Endothelial cell of umbilical vein (primary cell): ENCODE measurements around the gene SKAP1. TPM values are rescaled to one million over a fixed set of nuclear protein-coding genes. Genes with fewer than 3 reads are reported as not detected.

Source experiments
- BruUV-seq: library from RNA; stranded (reverse); fragments of 400-500 nt; replicated peaks from 2 replicates; lab custom pipeline; 2021; lab: Mats Ljungman, UMichigan
- CTCF ChIA-PET: fragments of 300-600, 350-600 bp; sonication (Branson Sonifier 250); formaldehyde crosslinking; loops from one replicate; lab custom pipeline; 2021; ENCODE audit warnings: antibody characterized with exemption, inconsistent platforms; lab: Charles Lee
- POLR2A ChIA-PET: fragments of 300-600, 350-600 bp; sonication (Branson Sonifier 250); formaldehyde crosslinking; loops from one replicate; lab custom pipeline; 2021; ENCODE audit warnings: antibody characterized with exemption, inconsistent platforms; lab: Charles Lee
- DNase-seq: peaks from one replicate; pipeline ENCODE4 v3.0.0-alpha.2; 2011; ENCODE audit warnings: low read depth, low spot score
- FAIRE-seq: peaks from 2 replicates; lab custom pipeline; 2011; peaks lifted over from hg19 to GRCh38; lab: Jason Lieb, UNC
- H2AFZ ChIP-seq: 2 replicates; pipeline ENCODE4 v1.6.0; 2012; ENCODE audit warnings: low read depth, low read length, control low read depth, inconsistent platforms
- H3K27ac ChIP-seq: 2 replicates; pipeline ENCODE4 v1.5.1; 2011; ENCODE audit warnings: low read depth, mild to moderate bottlenecking, control low read depth, low read length, moderate library complexity; ENCODE audit not compliant: insufficient read depth
- H3K27me3 ChIP-seq, 2 experiments: 2 replicates each; pipeline versions ENCODE4 v1.6.0 to v1.6.1; 2011; ENCODE audit warnings: low read length in 2 of 2, mixed read lengths in 1 of 2; ENCODE audit not compliant: control insufficient read depth in 2 of 2, insufficient read depth in 2 of 2
- H3K36me3 ChIP-seq, 2 experiments: 2 replicates in 1 of 2; 3 replicates in 1 of 2; pipeline ENCODE4 v1.5.1; 2011; ENCODE audit warnings: low read length in 2 of 2, mild to moderate bottlenecking in 1 of 2, moderate library complexity in 1 of 2; ENCODE audit not compliant: control insufficient read depth in 2 of 2, insufficient read depth in 2 of 2; ENCODE audit errors: extremely low read depth in 1 of 2
- H3K4me1 ChIP-seq: 3 replicates; pipeline ENCODE4 v1.5.1; 2011; ENCODE audit warnings: mild to moderate bottlenecking, low read length; ENCODE audit not compliant: control insufficient read depth, insufficient read depth; ENCODE audit errors: extremely low read depth
- H3K4me2 ChIP-seq: 2 replicates; pipeline ENCODE4 v1.6.1; 2011; ENCODE audit warnings: low read length, control low read depth, mixed read lengths; ENCODE audit not compliant: insufficient read depth
- H3K4me3 ChIP-seq, 3 experiments: fragments of 200-600 bp in 1 of 3; sonication (generic), shearing (Covaris generic) in 1 of 3; replicated peaks in 1 of 3; 2 replicates each; pipeline ENCODE4 v1.5.1; 2011 to 2016; ENCODE audit warnings: control low read depth in 3 of 3, low read length in 3 of 3, mild to moderate bottlenecking in 2 of 3, inconsistent platforms in 1 of 3, low read depth in 1 of 3, moderate library complexity in 1 of 3; ENCODE audit not compliant: insufficient read depth in 1 of 3
- H3K79me2 ChIP-seq: 2 replicates; pipeline ENCODE4 v1.6.0; 2012; ENCODE audit warnings: low read length, inconsistent platforms; ENCODE audit not compliant: control insufficient read depth, insufficient read depth
- H3K9ac ChIP-seq: replicated peaks from 2 replicates; pipeline ENCODE3; 2011; ENCODE audit warnings: low read length, control low read depth; ENCODE audit not compliant: insufficient read depth; ENCODE audit errors: extremely low read depth
- H3K9me1 ChIP-seq: replicated peaks from 3 replicates; pipeline ENCODE4 v1.6.0; 2011; ENCODE audit warnings: mild to moderate bottlenecking, low read length; ENCODE audit not compliant: control insufficient read depth, insufficient read depth; ENCODE audit errors: extremely low read depth
- H3K9me3 ChIP-seq: replicated peaks from 2 replicates; pipeline ENCODE4 v1.5.1; 2012; ENCODE audit warnings: low read length, inconsistent platforms; ENCODE audit not compliant: control insufficient read depth, insufficient read depth
- H4K20me1 ChIP-seq: replicated peaks from 2 replicates; pipeline ENCODE3; 2011; ENCODE audit warnings: mild to moderate bottlenecking, low read length; ENCODE audit not compliant: control insufficient read depth, insufficient read depth; ENCODE audit errors: extremely low read depth
- EZH2 ChIP-seq: IDR thresholded peaks from 2 replicates; pipeline ENCODE4 v1.6.1; 2012; ENCODE audit warnings: borderline replicate concordance, low read depth, mild to moderate bottlenecking, moderate library complexity, low read length, inconsistent platforms; ENCODE audit not compliant: severe bottlenecking
- FOS ChIP-seq: IDR thresholded peaks from 2 replicates; pipeline ENCODE4 v1.6.1; 2011; ENCODE audit warnings: mild to moderate bottlenecking, low read length, moderate library complexity, borderline replicate concordance; ENCODE audit not compliant: insufficient read depth
- GATA2 ChIP-seq: IDR thresholded peaks from 2 replicates; pipeline ENCODE4 v1.7.0; 2011; ENCODE audit warnings: low read depth, mild to moderate bottlenecking, moderate library complexity, mixed read lengths, low read length; ENCODE audit not compliant: insufficient read length, insufficient read depth
- JUN ChIP-seq: IDR thresholded peaks from 2 replicates; pipeline ENCODE4 v1.6.1; 2011; ENCODE audit warnings: borderline replicate concordance, low read depth; ENCODE audit not compliant: insufficient read length, insufficient read depth
- MYC ChIP-seq: IDR thresholded peaks from one replicate; pipeline ENCODE4 v1.6.1; 2011; ENCODE audit warnings: mild to moderate bottlenecking, low read depth, low read length
- POLR2A ChIP-seq: IDR thresholded peaks from 2 replicates; pipeline ENCODE4 v1.6.1; 2012; ENCODE audit warnings: low read depth, mild to moderate bottlenecking, control low read depth, low read length
- POLR2AphosphoS5 ChIP-seq: IDR thresholded peaks from 2 replicates; pipeline ENCODE4 v1.6.1; 2012; ENCODE audit warnings: low read depth, mild to moderate bottlenecking, control low read depth, low read length, moderate library complexity; ENCODE audit not compliant: insufficient read depth
- dilution Hi-C: fragments of 300-500 bp; cut with MboI; formaldehyde crosslinking; loops from one replicate; pipeline ENCODE4 v1.15.0; 2019; ENCODE audit warnings: low sequenced_read_pairs; ENCODE audit not compliant: extremely low pct_ligation_motif_present
- intact Hi-C: fragments of 100-400 bp; cut with micrococcal nuclease; formaldehyde crosslinking; loops from one replicate; pipeline ENCODE4 v1.10.0; 2022
- polyA plus RNA-seq, 4 experiments: library from polyadenylated mRNA; depleted of rRNA in 3 of 4; stranded (reverse) in 3 of 4; unstranded in 1 of 4; fragments of >200 nt; gene quantifications; 2 replicates each; pipeline versions ENCODE4 v1.2.1 to v1.2.3, GENCODE V29; 2011 to 2012; ENCODE audit warnings: missing spikeins in 1 of 4
- total RNA-seq: library from RNA; stranded (reverse); gene quantifications from 2 replicates; pipeline ENCODE4 v1.2.3, GENCODE V29; 2021
- TF ChIP-seq, protein P1 (sequence below), 2 donors: IDR thresholded peaks; 1 replicate in 1 of 2; 2 replicates in 1 of 2; pipeline ENCODE4 v1.5.1; 2011; ENCODE audit warnings: low read length in 2 of 2, mild to moderate bottlenecking in 2 of 2, moderate library complexity in 2 of 2, control low read depth in 1 of 2, inconsistent platforms in 1 of 2, low read depth in 1 of 2; ENCODE audit not compliant: insufficient read depth in 1 of 2; ENCODE audit errors: extremely low read depth in 1 of 2
- TF ChIP-seq, protein P2 (sequence below): IDR thresholded peaks from 2 replicates; pipeline ENCODE4 v1.6.1; 2011; ENCODE audit not compliant: insufficient read depth, insufficient read length

The SKAP1 gene
- total and polyA plus RNA-seq, 2 donors (not counting 3 experiments of a cell fraction or from before 2014, with no cell fraction given), result 0.75 TPM; not detected in 1

GRCh38 chr17:48313096-48313755 is 116.8 kb downstream of the SKAP1 start:
- POLR2A ChIA-PET, result no interaction called here
- dilution Hi-C loops, result no loop called here
- FAIRE-seq, result no peak

GRCh38 chr17:48311324-48311723 is 118.7 kb downstream of the SKAP1 start:
- Histone ChIP-seq H3K9me3 (no peaks in the 10 kb centered on the region), H3K9me1 (no peaks in the 10 kb centered on the region), H3K36me3 (no peaks in the 10 kb centered on the region), H3K4me2 (no peak overlapping the region), H3K9ac (no peak overlapping the region), H2AFZ (no peak overlapping the region), H3K27me3 (peaks cover 0 to 2% of the 10 kb centered on the region in 2 experiments), H4K20me1 (no peaks in the 10 kb centered on the region), H3K4me1 (no peaks in the 10 kb centered on the region), H3K4me3 (no peak overlapping the region), H3K79me2 (no peaks in the 10 kb centered on the region), H3K27ac (no peak overlapping the region)
- TF ChIP-seq, protein P1, sequence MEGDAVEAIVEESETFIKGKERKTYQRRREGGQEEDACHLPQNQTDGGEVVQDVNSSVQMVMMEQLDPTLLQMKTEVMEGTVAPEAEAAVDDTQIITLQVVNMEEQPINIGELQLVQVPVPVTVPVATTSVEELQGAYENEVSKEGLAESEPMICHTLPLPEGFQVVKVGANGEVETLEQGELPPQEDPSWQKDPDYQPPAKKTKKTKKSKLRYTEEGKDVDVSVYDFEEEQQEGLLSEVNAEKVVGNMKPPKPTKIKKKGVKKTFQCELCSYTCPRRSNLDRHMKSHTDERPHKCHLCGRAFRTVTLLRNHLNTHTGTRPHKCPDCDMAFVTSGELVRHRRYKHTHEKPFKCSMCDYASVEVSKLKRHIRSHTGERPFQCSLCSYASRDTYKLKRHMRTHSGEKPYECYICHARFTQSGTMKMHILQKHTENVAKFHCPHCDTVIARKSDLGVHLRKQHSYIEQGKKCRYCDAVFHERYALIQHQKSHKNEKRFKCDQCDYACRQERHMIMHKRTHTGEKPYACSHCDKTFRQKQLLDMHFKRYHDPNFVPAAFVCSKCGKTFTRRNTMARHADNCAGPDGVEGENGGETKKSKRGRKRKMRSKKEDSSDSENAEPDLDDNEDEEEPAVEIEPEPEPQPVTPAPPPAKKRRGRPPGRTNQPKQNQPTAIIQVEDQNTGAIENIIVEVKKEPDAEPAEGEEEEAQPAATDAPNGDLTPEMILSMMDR (IDR thresholded peaks at IDR 0.05; ENCODE audit: extremely low read depth in 1 of 2, insufficient read depth in 1 of 2, low read depth in 1 of 2, low read length in 2 of 2), result no peak
- TF ChIP-seq POLR2A (no peak), FOS (no peak), JUN (no peak), MYC (no peak), GATA2 (no peak), EZH2 (no peak), POLR2AphosphoS5 (no peak)
- TF ChIP-seq, protein P2, sequence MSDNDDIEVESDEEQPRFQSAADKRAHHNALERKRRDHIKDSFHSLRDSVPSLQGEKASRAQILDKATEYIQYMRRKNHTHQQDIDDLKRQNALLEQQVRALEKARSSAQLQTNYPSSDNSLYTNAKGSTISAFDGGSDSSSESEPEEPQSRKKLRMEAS, result no peak
- ChIA-PET POLR2A (no interaction called here), CTCF (interaction anchor here (0.7 to 1.2 kb wide), 2 partner anchors 48 to 95 kb away, joined by 3 read pairs; no protein-coding TSS in a partner anchor)
- BruUV-seq, result no TSS peak
- FAIRE-seq, result no peak
- DNase-seq, result no peak
- dilution Hi-C loops, result no loop called here
- intact Hi-C loops, result no loop called here

More at GRCh38 chr17:48313096-48313755, 116.8 kb downstream of the SKAP1 start:
- H3K36me3 ChIP-seq, result no peaks in the 10 kb centered on the region
- no peaks in the 10 kb centered on the region for H3K9me3 ChIP-seq
- H3K9me1 ChIP-seq, result no peaks in the 10 kb centered on the region
- peaks cover 0 to 2% of the 10 kb centered on the region in 2 experiments for H3K27me3 ChIP-seq
- TF ChIP-seq POLR2A (no peak), EZH2 (no peak), GATA2 (no peak), FOS (no peak), POLR2AphosphoS5 (no peak)
- TF ChIP-seq, protein P2, result no peak
- no peak overlapping the region for H2AFZ ChIP-seq
- BruUV-seq, result no TSS peak
- no peak overlapping the region for H3K4me3 ChIP-seq
- intact Hi-C loops, result no loop called here
- H3K4me2 ChIP-seq, result no peak overlapping the region
- H3K9ac ChIP-seq, result no peak overlapping the region
- no peaks in the 10 kb centered on the region for H3K4me1 ChIP-seq
- CTCF ChIA-PET, result interaction anchor here (0.6 kb wide), 1 partner anchor 52 kb away, joined by 3 read pairs; no protein-coding TSS in a partner anchor
- DNase-seq, result no peak
- H3K79me2 ChIP-seq, result no peaks in the 10 kb centered on the region
- no peak overlapping the region for H3K27ac ChIP-seq
- H4K20me1 ChIP-seq, result no peaks in the 10 kb centered on the region
